HG03108 (cell line): ENCODE results near the gene SNCAIP.
A peak's percentile ranks its signal among the peaks of the same experiment; 100 is the strongest.
"Not testable (repeated sequence)": the region's sequence is repeated elsewhere in the genome, so short reads cannot be mapped to it uniquely, and the experiment has no call there.

Experiments
- ATAC-seq: cut with Tn5 transposase; IDR thresholded peaks from one replicate; pipeline ENCODE4 v1.9.1; 2021; ENCODE audit warnings: moderate library complexity; ENCODE audit not compliant: unreplicated experiment

SNCAIP gene

DNA sequence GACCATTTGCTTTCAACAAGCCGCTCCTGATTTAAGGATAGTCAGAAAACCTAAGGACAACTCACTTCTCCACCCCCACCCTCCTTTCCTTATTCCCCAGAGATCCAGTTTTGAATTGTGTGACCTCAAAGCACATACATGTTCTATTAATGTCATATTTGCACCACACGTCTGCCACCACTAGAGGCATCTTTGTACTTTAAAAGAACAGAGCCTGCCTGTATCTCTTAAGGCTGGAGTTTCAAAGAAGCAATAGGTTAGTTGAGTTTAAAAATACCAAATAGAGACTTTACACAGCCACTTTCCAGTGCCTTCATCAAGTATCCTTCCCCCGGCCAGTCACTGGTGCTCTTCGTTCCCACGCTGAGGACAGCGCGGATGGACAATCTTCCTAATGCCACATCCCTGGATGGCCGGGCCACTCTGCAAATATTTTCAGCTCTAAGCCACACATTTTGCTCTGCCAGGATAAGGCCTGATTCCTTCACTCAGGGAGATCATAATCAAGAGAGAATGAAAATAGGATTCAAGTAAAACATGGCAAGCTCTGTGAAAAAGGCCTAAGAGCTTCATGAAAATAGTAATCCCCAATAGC, 146.3 kb downstream of the SNCAIP start:
- ATAC-seq, result peak; percentile 65

DNA sequence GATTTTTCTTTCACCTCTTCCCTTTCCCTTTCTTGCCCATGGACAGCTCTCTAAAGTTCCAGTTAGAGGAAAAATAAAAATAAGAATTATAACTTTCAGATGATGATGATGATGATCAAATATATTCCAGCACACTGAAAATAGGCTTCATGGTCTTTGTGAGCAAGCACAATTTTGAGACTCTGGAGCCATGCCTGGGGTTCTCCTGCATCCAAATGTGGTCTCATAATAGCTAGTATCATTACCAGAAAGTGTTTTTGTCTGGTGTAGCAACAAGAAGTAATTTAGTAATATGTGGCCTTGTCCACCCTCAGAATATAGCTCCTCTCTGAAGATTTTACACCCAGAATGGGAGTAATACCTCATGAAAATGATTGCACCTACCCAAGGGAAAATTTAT, 150.4 kb downstream of the SNCAIP start:
- ATAC-seq, result no peak

DNA sequence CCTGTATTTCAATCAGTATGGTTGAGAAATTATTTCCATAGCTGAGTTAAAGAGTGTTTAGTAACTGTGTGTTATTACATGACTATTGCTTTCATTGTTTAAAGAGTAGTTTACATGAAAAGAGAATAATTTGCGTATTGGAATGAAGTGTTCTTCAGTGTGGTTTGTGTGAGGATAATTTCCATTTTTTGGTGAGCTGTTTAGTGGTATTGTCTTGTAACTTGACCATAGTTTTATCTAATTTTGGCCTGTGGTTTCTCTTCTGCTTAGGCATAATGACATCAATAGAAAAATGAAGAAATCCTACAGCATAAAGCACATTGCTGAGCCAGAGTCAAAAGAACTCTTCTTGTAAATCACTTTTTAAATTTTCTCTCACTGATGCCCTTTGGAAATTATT, 151.2 kb downstream of the SNCAIP start:
- ATAC-seq, result no peak

DNA sequence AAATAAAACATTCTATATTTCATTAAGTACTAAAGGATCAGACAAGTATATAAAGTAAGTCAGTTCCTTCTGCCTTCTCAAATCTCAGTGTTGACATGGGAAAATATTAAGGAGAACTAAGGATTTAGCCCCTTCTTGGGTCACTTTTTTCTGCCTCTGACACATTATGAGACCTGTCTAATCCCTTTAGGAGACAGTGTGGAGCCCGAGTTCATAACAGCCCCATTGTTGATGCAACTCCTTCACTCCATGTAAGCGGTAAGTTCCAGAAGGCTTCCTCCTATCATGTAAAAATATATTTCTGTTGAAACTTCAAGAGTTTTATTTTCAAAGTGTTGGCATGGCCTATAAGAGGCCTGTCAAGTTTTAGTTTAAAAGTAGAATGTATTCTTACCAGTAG, 152.2 kb downstream of the SNCAIP start:
- no peak for ATAC-seq

DNA sequence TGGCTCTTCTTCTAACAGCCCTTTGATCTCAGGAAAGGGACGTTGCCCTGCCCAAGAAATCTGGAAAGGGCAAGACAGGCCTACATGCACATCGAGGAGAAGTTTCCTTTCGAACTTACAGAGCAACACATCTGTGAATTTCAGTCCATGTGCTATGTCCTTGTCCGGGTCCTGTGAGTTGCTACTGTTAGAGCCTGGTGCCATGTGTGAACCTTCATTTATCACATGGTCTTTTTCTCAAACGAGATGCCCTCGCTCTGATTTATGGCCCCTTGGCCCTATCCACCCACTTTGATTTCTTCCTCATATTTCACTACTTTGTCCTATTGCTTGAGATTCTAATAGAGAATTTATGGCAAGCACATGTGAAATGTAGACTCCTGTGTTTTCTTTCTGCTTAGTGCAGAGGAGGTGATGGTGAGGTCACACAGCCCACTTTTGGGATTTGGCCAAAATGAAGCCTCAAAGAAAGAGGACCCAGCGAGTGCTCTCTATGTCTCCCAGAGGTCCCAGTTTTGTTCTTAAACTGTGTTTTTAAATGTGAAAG, 153.1 kb downstream of the SNCAIP start:
- no peak for ATAC-seq

DNA sequence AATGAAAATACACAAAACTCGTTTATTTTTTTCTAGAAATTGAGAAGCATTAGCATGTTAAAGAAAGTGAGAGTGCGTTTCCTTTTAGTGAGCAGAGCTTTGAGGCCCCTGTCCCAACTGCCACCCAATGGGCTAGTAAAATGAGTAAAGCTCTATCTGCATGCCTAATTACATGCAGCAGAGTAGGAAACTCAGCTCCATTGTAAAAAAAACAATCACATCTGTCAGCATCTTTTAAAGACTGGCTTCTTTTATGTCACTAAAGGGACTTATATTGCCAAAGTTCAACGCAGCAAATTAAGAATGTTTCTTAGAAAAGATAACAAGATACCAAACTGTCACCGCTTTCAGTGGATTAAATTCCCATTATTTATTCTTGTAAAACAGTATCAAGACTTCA, 154.0 kb downstream of the SNCAIP start:
- ATAC-seq, result no peak

DNA sequence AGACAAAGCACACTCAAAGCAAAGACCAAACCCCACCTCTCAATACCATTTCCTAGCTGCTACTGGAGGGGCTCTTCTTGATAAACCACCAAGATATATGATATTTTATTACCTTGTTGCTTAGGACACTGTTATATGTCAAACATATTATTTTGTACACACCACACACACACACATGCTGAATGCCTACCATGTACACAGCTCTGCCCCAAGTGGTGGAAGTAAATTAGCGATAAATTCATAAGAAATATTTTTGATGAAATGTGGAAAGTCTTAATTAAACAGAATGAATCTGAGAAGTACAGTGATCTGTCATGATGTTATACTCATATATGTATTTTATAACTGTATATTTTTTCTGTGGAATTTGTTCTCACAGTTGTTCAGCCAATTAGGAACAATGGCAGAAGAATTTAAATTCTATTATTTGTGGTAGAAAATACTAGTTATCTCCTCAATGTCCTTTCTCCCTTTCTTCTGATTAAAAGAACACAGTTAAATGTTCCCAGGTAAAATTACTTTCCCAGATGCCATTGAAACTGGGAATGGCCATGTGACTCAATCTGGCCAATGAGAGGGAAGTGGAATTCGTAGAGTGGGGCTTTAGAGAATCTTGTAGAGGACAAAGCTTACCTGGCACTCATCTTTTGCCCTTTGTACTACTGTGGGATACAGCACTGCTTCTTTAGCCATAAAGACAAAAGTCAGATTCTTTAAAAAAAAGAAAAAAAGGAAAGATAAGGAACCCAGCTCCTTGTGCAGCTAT, 156.5 kb downstream of the SNCAIP start:
- no peak for ATAC-seq

DNA sequence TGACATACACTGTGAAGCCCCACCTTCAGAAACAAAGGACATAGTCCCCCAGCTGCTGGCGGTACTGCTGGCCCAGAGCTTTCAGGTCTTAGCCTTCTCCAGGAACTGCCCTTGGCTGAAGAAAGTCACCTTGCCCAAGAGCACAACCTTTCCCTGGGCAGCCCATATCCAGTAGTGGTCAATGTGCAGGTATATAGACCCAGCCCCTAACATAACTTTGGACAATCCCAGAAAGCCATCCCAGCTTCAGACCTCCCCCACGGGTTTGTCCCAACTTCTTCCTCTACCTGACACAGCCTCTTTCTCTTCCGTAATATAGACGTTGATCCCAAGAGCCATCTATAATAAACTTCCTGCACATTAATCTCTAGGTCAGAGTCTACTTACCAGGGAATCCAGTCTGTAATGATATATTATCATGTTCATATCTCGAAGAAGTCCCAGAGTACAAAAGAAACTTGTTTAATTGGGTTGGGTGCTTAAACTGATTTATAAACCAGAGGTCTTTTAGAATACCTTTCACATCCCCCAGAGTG, 157.4 kb downstream of the SNCAIP start:
- ATAC-seq, result no peak

DNA sequence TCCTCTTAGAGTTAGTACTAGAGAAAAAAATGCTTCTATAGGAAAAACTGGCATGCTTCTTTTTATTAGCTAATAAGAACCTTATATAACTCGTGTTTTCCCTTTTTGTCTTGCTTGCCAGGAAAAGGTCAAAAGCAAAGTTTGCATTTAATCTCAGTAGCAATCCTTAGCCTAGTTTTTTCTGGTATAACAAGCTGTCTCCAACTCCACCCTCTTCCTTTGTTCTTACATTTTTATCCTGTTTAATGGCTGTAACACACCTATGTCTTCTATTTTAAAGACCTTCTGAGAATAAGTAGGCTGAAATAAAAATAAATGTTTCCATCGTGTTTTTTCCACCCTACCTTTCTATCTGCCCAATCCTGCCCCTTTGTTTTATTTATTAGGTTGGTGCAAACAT, 158.3 kb downstream of the SNCAIP start:
- no peak for ATAC-seq

DNA sequence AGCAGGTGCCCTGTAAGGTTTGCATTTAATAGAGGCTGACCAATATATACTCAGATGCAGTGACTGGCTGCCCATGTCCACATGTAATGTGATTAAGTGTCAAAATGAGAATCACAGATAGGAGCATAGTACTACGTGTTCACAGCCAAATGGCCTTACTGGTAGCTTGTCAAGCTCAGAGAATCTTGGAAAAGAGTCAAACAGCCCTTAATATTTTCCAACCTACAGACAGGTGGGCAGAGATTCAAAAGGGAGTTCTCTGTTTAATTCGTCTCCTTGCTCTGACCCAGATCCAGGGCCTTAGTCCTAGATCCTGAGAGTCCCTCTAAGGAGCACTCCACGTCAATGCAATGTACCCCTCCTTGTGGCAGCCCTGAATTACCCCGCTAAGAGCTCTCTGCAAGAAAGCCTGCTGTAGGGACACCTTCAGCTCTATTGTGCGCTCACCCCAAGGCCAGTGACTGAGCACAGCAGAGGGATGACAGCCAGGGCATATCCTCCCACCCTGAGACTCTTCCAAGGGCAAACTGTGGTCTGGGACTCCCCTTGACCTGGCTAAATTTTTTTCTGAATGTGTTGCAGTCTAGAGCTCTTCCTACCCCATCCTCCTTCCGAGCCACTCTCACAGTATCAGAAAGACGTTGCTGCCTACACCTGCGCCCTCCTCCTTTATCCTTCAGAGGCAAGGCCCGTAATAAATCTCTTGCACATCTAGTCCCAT, 159.2 kb downstream of the SNCAIP start:
- no peak for ATAC-seq

DNA sequence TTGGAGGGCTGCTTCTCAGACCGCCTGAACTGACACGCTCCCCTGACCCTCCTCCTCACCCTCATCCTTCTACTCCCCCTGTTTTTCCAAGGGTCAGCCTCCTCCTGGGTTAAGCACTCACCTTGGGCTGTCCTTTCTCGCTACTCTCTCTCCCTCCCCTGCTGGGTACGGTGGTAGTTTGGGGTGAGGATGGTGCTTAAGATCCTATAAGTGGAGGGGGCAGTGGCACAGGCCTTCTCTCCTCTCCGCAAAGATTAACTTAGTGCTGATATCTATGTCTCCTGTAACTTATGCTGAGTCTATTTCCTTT, 159.7 kb downstream of the SNCAIP start:
- ATAC-seq, result no peak

DNA sequence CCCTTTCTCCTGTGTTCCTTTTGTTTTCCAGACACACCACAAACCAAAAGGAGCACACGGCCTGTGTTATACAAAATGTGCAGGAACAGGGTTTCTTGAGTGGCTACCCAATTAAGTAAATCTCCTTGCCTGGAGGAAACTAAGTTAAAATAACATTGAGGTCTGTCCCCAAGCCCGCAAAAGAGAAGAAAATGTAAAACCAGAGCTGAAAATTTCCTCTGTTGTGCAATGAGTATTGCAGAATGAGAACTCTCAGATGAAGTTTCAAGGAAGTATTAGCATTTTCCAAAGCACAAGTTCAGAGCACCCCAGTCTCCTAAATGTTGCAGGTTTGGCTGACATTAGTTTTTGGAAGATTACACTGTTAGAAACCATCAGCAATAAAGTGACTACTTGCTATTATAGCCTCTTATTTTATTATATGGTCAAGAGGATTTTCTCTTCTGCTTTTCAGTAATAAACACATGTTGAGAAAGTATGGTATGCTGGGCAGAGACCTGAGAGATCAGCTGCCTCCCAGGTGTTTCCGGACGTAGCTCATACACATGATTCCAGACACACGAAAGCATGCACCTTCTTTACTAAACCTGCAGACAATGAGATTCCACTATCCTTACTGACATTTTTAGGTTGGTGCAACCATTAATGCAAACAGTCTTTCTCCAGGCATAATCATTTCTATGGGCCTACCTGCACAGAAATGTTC, 161.3 kb downstream of the SNCAIP start:
- no peak for ATAC-seq

DNA sequence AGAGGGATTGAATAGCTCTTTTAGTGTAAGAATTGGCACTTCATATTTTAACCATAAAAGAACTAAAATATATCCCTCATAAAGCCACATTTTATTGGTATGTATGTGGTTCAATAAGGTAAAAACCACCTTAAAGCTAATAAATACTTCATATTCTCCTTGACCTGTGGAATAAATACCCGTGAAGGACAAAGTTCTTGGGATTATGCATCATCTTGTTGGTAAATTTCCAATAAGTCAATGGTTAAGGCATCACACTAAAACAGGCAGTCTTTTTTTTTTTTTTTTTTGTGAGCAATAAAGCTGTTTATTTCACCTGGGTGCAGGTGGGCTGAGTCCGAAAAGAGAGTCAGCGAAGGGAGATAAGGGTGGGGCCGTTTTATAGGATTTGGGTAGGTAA, 161.9 kb downstream of the SNCAIP start:
- ATAC-seq, result no peak

DNA sequence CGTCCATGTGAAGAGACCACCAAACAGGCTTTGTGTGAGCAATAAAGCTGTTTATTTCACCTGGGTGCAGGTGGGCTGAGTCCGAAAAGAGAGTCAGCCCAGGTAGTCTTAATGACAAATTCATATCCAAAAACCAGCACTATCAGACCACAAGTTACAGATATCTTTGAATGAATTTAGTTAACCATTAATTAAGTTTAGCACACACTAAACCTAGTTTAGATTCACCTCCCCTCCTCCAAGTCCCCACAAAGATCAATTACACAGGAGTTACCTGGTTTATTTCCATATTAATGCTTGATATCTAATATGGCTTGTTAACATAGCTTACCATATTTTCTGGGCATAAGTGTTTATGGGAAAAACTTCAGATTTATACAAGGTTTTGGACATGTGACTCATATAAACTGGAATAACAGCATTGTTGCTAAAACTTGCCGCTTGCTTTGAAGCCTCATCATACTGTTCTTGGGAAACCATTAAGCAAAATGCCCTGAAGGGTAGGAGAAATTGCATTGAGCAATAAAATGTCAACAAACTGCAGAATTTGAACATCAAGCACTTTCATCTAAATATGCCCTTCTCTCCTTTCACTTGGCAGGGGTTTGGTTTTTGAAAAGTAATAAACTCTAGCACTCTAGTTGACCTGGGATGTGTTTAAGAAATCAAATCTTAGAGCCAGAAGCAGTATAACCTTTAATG, 166.9 kb downstream of the SNCAIP start:
- ATAC-seq, result no peak

DNA sequence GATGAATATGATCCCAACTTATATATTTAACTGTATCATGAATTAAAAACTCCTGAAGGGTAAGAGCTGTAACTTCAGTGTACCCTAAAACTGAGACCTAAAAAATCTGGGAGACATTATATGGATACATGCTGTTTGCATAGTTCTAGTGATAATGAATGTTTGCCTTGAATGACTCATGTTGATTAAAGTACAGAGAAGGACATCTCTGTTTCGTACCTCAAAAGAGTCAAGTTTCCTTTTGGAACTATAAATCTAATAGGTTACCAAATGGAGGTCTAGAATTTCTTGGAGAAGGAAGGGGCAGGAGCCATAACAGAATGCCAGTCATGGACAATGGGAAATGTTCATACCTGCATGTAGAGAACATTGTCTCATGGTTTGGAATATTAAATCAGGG, 168.1 kb downstream of the SNCAIP start:
- ATAC-seq, result no peak

DNA sequence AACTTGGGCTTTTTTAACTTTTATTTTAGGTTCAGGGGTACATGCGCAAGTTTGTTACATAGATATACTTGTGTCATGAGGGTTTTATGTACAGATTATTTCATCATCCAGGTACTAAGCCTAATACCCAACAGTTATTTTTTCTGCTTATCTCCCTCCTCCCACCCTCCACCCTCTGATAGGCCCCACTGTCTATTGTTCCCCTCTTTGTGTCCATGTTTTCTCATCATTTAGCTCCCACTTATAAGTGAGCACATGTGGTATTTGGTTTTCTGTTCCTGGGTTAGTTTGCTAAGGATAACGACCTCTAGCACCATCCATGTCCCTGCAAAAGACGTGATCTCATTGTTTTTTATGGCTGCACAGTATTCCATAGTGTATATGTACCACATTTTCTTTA, 172.1 kb downstream of the SNCAIP start:
- ATAC-seq, result no peak

DNA sequence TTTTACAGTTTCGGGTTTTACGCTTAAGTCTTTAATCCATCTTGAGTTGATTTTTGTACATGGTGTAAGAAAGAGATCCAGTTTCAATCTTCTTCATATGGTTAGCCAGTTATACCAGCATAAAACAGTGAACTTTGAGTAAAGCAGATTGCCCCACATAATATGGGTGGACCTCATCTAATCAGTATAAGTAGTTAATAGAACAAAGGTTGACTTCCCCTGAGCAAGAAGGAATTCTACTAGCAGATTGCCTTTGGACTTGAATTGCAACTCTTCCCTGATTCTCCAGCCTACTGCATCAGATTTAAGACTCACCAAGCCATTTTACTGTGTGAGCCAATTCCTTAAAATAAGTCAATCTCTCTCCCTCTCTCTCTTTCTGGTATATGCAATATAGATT, 173.2 kb downstream of the SNCAIP start:
- ATAC-seq, result no peak

DNA sequence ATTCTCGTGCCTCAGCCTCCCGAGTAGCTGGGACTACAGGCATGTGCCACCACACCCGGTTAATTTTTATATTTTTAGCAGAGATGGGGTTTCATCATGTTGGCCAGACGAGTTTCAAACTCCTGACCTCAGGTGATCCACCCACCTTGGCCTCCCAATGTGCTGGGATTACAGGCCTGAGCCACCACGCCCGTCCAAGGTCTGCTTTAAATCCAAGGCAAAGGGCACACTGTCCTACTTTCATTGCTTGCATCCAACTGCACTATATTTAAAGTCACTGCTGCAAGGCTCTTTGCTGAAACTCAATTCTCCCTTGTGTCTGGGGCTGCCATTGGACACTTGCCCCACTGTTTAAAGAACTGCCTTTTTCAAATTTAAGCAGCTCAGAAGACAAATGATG, 174.6 kb downstream of the SNCAIP start:
- ATAC-seq, result not testable (repeated sequence)

DNA sequence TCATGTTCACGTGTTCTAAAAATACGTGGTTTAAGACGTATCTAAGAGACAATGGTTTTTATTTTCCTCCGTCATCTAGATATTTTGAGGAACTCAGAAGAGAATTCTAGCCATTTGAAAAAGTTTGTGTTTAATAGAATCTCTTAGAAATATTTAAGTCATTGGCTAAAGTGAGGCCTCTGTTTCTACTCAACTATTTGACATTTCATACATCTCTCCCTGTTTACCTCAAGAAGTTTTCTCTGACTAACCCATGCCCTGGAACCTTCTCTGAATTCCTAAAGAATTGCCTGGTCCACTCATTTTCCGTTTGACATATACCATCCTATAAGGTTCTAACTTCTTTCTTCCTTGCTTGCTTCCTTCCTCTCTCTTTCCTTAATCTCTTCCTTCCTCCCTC, 178.7 kb downstream of the SNCAIP start:
- ATAC-seq, result no peak

DNA sequence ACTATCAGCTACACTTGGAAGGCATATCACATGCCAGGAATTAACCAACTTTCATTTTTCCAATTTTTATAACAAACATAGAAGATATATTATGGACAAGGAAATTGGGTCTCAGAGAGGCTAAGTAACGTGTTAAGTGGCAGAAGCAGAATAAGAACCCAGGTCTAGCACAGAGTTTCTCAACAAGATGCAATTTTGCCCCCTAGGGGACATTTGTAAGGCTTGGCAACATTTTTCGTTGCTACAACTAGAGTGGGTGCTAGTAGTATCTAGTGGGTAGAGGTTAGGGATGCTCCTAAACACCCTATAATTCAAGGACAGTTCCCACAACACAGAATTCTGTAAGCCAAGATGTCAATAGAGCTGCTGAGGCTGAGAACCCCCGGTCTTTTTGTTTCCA, 180.6 kb downstream of the SNCAIP start:
- ATAC-seq, result no peak
